Measurements from ENCODE around the gene EPC1. TPM values are rescaled to one million over a fixed set of nuclear protein-coding genes. Genes with fewer than 3 reads are reported as not detected.

The EPC1 gene
- total and polyA plus RNA-seq, 10 of the 15 experiments (the other 5 are each of a cell fraction or from before 2014, with no cell fraction given): 6.8 to 59.2 (median 19.4) TPM

GRCh38 chr10:32308027-32308603 lies 38.8 kb downstream of the EPC1 start:
- Histone ChIP-seq H3K27ac (ENCODE audit: control insufficient read depth, insufficient read depth) (no peak overlapping the region), H3K27me3 (replicated peaks in 1 of 2; ENCODE audit: control insufficient read depth in 2 of 2, insufficient read depth in 2 of 2, low read length in 1 of 2) (no peaks in the 10 kb centered on the region), H2AFZ (ENCODE audit: control insufficient read depth, low read depth, low read length) (no peak overlapping the region), H3K79me2 (ENCODE audit: control insufficient read depth, insufficient read depth, low read length) (peaks cover 71% of the 10 kb centered on the region), H3K4me1 (ENCODE audit: control insufficient read depth, insufficient read depth, low read length) (no peaks in the 10 kb centered on the region), H4K20me1 (ENCODE audit: control insufficient read depth, insufficient read depth) (no peaks in the 10 kb centered on the region), H3K36me3 (ENCODE audit: control insufficient read depth in 2 of 2, insufficient read depth in 2 of 2, low read length in 1 of 2) (peaks cover 0 to 12% of the 10 kb centered on the region in 2 experiments; a peak in 3 of 4 replicates), H3K9me3 (replicated peaks; ENCODE audit: control insufficient read depth, insufficient read depth, low read length) (no peaks in the 10 kb centered on the region; the same call in 1 of the 3 replicates), H3K9ac (ENCODE audit: control insufficient read depth, insufficient read depth, low read length) (no peak overlapping the region), H3K4me2 (ENCODE audit: control insufficient read depth, insufficient read depth) (peak overlapping the region; percentile 44; the same call in 1 of the 2 replicates), H3K4me3 (no peak overlapping the region)
- intact Hi-C loops (cut with micrococcal nuclease; ENCODE audit: unreplicated experiment): loop anchor here (5.0 kb wide), 1 partner anchor 34 kb away; no protein-coding TSS in a partner anchor
- BruUV-seq (replicated peaks): no TSS peak
- in situ Hi-C loops (cut with MboI): no loop called here
- 63% methylated on average over 7 of the region's 7 CpGs for WGBS (ENCODE audit: insufficient coverage, insufficient replicate concordance, low lambda C conversion rate, missing lambda C conversion rate)
- SMC1A ChIA-PET (ENCODE audit: uncharacterized antibody, unreplicated experiment): interaction anchor here (0.9 to 2.5 kb wide), 4 partner anchors 14 to 42 kb away, joined by 4 to 7 read pairs (median 6); no protein-coding TSS in a partner anchor
- DNase-seq (ENCODE audit: low read depth, low spot score) (no peak), FAIRE-seq (no peak), ATAC-seq (peak; percentile 92)
- CTCF ChIA-PET: no interaction called here
- RAD21 ChIA-PET (ENCODE audit: unreplicated experiment): interaction anchor here (0.9 kb wide), 1 partner anchor 52 kb away, joined by 4 read pairs; no protein-coding TSS in a partner anchor
- POLR2A ChIA-PET: interaction anchor here (1.0 to 1.3 kb wide), 3 partner anchors 28 to 40 kb away, joined by 3 read pairs; no protein-coding TSS in a partner anchor
- TF ChIP-seq, protein P1, sequence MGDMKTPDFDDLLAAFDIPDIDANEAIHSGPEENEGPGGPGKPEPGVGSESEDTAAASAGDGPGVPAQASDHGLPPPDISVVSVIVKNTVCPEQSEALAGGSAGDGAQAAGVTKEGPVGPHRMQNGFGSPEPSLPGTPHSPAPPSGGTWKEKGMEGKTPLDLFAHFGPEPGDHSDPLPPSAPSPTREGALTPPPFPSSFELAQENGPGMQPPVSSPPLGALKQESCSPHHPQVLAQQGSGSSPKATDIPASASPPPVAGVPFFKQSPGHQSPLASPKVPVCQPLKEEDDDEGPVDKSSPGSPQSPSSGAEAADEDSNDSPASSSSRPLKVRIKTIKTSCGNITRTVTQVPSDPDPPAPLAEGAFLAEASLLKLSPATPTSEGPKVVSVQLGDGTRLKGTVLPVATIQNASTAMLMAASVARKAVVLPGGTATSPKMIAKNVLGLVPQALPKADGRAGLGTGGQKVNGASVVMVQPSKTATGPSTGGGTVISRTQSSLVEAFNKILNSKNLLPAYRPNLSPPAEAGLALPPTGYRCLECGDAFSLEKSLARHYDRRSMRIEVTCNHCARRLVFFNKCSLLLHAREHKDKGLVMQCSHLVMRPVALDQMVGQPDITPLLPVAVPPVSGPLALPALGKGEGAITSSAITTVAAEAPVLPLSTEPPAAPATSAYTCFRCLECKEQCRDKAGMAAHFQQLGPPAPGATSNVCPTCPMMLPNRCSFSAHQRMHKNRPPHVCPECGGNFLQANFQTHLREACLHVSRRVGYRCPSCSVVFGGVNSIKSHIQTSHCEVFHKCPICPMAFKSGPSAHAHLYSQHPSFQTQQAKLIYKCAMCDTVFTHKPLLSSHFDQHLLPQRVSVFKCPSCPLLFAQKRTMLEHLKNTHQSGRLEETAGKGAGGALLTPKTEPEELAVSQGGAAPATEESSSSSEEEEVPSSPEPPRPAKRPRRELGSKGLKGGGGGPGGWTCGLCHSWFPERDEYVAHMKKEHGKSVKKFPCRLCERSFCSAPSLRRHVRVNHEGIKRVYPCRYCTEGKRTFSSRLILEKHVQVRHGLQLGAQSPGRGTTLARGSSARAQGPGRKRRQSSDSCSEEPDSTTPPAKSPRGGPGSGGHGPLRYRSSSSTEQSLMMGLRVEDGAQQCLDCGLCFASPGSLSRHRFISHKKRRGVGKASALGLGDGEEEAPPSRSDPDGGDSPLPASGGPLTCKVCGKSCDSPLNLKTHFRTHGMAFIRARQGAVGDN (IDR thresholded peaks at IDR 0.05): 0 out of 2 replicates have a peak, but pooled peaks have one; percentile 16
- TF ChIP-seq MTA2 (IDR thresholded peaks at IDR 0.05; ENCODE audit: low read depth) (0 out of 2 replicates have a peak, but pooled peaks have one; percentile 13), RUNX3 (IDR thresholded peaks at IDR 0.05; ENCODE audit: low read length) (peak; percentile 67), BCLAF1 (IDR thresholded peaks at IDR 0.05) (no peak), MLLT1 (IDR thresholded peaks at IDR 0.05) (peak; percentile 59; the same call in 1 of the 2 replicates), TCF12 (IDR thresholded peaks at IDR 0.05; ENCODE audit: low read depth, low read length) (no peak), NR2F1 (conservative IDR thresholded peaks at IDR 0.05) (no peak), HDGF (IDR thresholded peaks at IDR 0.05) (0 out of 2 replicates have a peak, but pooled peaks have one; percentile 63), BCL11A (IDR thresholded peaks at IDR 0.05; ENCODE audit: low read depth, low read length) (0 out of 2 replicates have a peak, but pooled peaks have one; percentile 3), IKZF2 (IDR thresholded peaks at IDR 0.05) (peak in 1 of 2 experiments; percentile 5; a peak in 1 of 4 replicates), KDM1A (IDR thresholded peaks at IDR 0.05; ENCODE audit: borderline replicate concordance) (no peak), NBN (IDR thresholded peaks at IDR 0.05) (0 out of 2 replicates have a peak, but pooled peaks have one; percentile 41)
- TF ChIP-seq, protein P2, sequence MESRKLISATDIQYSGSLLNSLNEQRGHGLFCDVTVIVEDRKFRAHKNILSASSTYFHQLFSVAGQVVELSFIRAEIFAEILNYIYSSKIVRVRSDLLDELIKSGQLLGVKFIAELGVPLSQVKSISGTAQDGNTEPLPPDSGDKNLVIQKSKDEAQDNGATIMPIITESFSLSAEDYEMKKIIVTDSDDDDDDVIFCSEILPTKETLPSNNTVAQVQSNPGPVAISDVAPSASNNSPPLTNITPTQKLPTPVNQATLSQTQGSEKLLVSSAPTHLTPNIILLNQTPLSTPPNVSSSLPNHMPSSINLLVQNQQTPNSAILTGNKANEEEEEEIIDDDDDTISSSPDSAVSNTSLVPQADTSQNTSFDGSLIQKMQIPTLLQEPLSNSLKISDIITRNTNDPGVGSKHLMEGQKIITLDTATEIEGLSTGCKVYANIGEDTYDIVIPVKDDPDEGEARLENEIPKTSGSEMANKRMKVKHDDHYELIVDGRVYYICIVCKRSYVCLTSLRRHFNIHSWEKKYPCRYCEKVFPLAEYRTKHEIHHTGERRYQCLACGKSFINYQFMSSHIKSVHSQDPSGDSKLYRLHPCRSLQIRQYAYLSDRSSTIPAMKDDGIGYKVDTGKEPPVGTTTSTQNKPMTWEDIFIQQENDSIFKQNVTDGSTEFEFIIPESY (IDR thresholded peaks at IDR 0.05): peak; percentile 69; the same call in 1 of the 2 replicates

All from GM12878 (cell line).